Suprapubic skin (tissue), 3 donors: ENCODE data around the gene CBFA2T3.

Source experiments
- CTCF ChIP-seq, 2 donors: fragments of 200-600 bp in 1 of 2; fragments of 450-650 bp in 1 of 2; sonication (generic) in 1 of 2; IDR thresholded peaks; one replicate each; pipeline ENCODE4 v1.5.1; 2016 to 2019; ENCODE audit warnings: antibody characterized with exemption in 2 of 2, mild to moderate bottlenecking in 1 of 2, moderate library complexity in 1 of 2
- POLR2AphosphoS5 ChIP-seq, 3 donors: sonication (generic); formaldehyde crosslinking; IDR thresholded peaks; one replicate each; pipeline ENCODE4 v1.6.1; 2017; ENCODE audit warnings: antibody characterized with exemption in 3 of 3

GRCh38 chr16:88927010-88927409 is 50.0 kb downstream of the CBFA2T3 start:
- TF ChIP-seq CTCF (IDR thresholded peaks at IDR 0.05) (no peak), POLR2AphosphoS5 (IDR thresholded peaks at IDR 0.05) (no peak)
